Placental pericyte (primary cell): ENCODE data around the gene FBXO5. TPM values are rescaled to one million over a fixed set of nuclear protein-coding genes. Genes with fewer than 3 reads are reported as not detected.

Experiments
- small RNA-seq: library from RNA; depleted of rRNA; stranded (forward); fragments of <200 nt; gene quantifications from one replicate; pipeline ENCODE3, GENCODE V24; 2012; ENCODE audit warnings: low replicate concordance
- total RNA-seq: library from RNA; depleted of rRNA; stranded (reverse); fragments of >200 nt; gene quantifications from 2 replicates; pipeline ENCODE4 v1.2.3, GENCODE V29; 2012

Gene FBXO5, protein sequence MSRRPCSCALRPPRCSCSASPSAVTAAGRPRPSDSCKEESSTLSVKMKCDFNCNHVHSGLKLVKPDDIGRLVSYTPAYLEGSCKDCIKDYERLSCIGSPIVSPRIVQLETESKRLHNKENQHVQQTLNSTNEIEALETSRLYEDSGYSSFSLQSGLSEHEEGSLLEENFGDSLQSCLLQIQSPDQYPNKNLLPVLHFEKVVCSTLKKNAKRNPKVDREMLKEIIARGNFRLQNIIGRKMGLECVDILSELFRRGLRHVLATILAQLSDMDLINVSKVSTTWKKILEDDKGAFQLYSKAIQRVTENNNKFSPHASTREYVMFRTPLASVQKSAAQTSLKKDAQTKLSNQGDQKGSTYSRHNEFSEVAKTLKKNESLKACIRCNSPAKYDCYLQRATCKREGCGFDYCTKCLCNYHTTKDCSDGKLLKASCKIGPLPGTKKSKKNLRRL
- total RNA-seq, result 5.7 and 38.9 TPM in 2 replicates

DNA sequence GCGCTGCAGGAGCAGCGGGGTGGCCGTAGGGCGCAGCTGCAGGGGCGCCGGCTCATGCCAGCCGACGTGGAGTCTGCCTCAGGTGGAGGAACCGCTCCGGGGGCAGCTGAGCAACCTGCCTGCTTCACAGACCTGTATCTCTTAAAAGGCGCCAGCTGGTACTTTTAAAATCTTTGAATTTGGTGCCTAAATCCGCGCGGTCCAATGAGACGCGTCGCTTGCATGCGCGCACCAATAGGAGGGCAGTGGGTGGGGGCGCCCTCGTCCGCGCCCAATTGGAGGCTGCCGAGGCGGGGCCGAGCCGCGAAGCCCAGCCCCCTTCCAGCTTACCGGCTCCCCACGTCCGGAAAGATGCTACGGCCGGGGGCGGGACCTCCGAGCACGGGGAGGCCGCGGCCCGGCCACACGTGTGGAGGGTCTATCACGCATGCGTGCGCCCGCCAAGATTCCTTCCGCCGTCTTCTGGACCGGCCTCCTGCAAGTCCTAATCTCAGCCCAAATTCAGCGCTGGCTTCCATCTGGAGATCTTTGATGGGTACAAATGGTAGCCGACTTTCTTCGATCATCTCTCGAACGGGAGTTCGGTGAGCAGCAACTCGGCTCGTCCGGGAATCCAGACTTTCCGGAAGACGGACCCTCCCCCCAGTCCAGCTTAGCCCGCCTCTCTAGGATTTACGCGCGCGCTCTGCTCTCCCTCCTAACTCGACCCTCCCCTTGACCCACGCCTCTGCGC is at the start of gene FBXO5:
Gene FBXO5, minus strand, starts transcription at position 138 of the 733 bp plus-strand sequence. Its CDS starts 82 bp downstream, at position 56.

DNA sequence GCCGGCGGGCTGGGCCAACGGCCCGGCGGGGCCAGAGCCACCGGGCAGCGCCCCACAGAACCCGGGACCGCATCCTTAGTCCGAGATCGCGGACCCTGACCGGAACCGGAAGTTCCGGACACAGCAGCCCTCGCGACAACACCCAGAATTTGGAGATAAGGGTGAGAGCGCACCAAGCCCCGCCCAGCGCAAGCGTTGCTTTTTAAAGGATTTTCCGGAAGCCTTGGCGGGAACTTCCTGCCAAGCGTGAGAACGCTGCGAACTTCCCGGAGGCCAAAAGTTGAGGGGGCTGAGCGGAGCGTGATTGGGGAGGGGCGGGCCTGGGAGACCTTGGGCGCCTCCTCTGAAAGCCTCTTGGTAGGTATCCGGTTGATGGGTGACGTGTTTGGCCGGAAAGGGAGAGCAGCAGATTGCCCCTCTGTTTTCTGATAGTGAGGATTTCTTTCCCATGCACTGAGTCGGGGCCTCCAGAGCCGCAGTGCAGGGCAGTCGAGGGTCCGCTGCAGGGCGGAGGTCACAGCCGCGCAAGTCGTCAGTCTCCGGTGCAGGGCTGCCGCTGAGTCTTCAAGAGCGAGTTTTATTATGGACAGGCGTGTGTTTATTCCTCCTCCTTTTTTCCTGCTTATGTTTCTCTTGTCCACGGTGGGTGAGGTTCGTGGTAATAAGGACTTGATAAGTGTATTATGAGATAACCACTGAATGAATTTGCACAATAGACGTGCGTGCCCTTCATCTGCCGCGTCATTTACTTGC is 19.9 kb upstream of the FBXO5 start, which contains the start of gene MTRF1L:
Gene MTRF1L, minus strand, starts transcription at position 97 of the 753 bp plus-strand sequence. Its CDS starts 24 bp downstream, at position 73.

Small RNA genes within 50 kb of the gene (small RNA-seq; reads per million reads assigned to genes)
- gene AL080276.1, result not detected

Other genes with a start within 250 kb of the FBXO5 start
- gene VIP, start 232.2 kb downstream of the FBXO5 start, total RNA-seq, result 0.22 TPM in 1 of 2 replicates, not detected in the other
- gene MTRF1L, start 19.7 kb upstream of the FBXO5 start, total RNA-seq, result 17.5 and 26.6 TPM in 2 replicates
- gene RGS17, start 148.2 kb upstream of the FBXO5 start, total RNA-seq, result 4.6 and 12.7 TPM in 2 replicates